Measurements from ENCODE around the gene CELSR1. TPM values are rescaled to one million over a fixed set of nuclear protein-coding genes. Genes with fewer than 3 reads are reported as not detected.

CELSR1 gene
- total RNA-seq, 2 donors from 2014 or later: 24.4 to 34.1 TPM

- Histone ChIP-seq H3K9me3 (ENCODE audit: control insufficient read depth, low read length) (peaks cover 4% of the 10 kb centered on the region), H3K27ac (ENCODE audit: low read depth, low read length) (no peak overlapping the region), H3K4me3 (ENCODE audit: low read length) (no peak overlapping the region), H3K4me1 (ENCODE audit: control insufficient read depth, insufficient read depth, low read length) (peaks cover 4% of the 10 kb centered on the region), H3K9ac (ENCODE audit: extremely low read depth, low read length, poor library complexity, severe bottlenecking) (no peak overlapping the region), H3K36me3 (ENCODE audit: control insufficient read depth, insufficient read depth, low read length) (peaks cover 11% of the 10 kb centered on the region), H3K27me3 (ENCODE audit: control insufficient read depth, insufficient read depth, low read length, poor library complexity, severe bottlenecking) (peaks cover 26% of the 10 kb centered on the region)
- Mint-ChIP-seq H3K9me3 (peaks cover 26% of the 10 kb centered on the region), H3K4me1 (peaks cover 20% of the 10 kb centered on the region), H3K27ac (no peak overlapping the region), H3K4me3 (peak overlapping the region; percentile 44), H3K27me3 (ENCODE audit: insufficient read depth) (peaks cover 47% of the 10 kb centered on the region), H3K36me3 (ENCODE audit: low read depth) (peaks cover 34% of the 10 kb centered on the region)
- peak; percentile 67 for DNase-seq
- no peak for TF ChIP-seq CTCF (conservative IDR thresholded peaks at IDR 0.05)
- WGBS, 2 experiments (ENCODE audit: insufficient coverage in 1 of 2, insufficient read length in 1 of 2): 78 to 80% methylated on average over 62 to 78 of the region's 78 CpGs
Observed at GRCh38 chr22:46535876-46536536, 1.4 kb downstream of the CELSR1 start.

GRCh38 chr22:46534901-46535630 is 2.4 kb downstream of the CELSR1 start:
- peaks cover 26% of the 10 kb centered on the region for H3K27me3 ChIP-seq (ENCODE audit: control insufficient read depth, insufficient read depth, low read length, poor library complexity, severe bottlenecking)
- H3K27ac Mint-ChIP-seq: no peak overlapping the region
- peaks cover 15% of the 10 kb centered on the region for H3K36me3 ChIP-seq (ENCODE audit: control insufficient read depth, insufficient read depth, low read length)
- WGBS, 2 experiments (ENCODE audit: insufficient coverage in 1 of 2, insufficient read length in 1 of 2): 95 to 96% methylated on average over 18 to 45 of the region's 45 CpGs
- H3K27me3 Mint-ChIP-seq (ENCODE audit: insufficient read depth): peaks cover 39% of the 10 kb centered on the region
- peaks cover 26% of the 10 kb centered on the region for H3K9me3 Mint-ChIP-seq
- no peak overlapping the region for H3K9ac ChIP-seq (ENCODE audit: extremely low read depth, low read length, poor library complexity, severe bottlenecking)
- no peak for TF ChIP-seq CTCF (conservative IDR thresholded peaks at IDR 0.05)
- H3K4me3 Mint-ChIP-seq: peak overlapping the region; percentile 44
- no peak overlapping the region for H3K4me3 ChIP-seq (ENCODE audit: low read length)
- DNase-seq: no peak
- no peak overlapping the region for H3K27ac ChIP-seq (ENCODE audit: low read depth, low read length)
- H3K4me1 Mint-ChIP-seq: peaks cover 25% of the 10 kb centered on the region
- peaks cover 40% of the 10 kb centered on the region for H3K36me3 Mint-ChIP-seq (ENCODE audit: low read depth)
- H3K9me3 ChIP-seq (ENCODE audit: control insufficient read depth, low read length): peaks cover 4% of the 10 kb centered on the region
- peaks cover 4% of the 10 kb centered on the region for H3K4me1 ChIP-seq (ENCODE audit: control insufficient read depth, insufficient read depth, low read length)

GRCh38 chr22:46534177-46534776 is 3.1 kb downstream of the CELSR1 start:
- Mint-ChIP-seq H3K27me3 (ENCODE audit: insufficient read depth) (peaks cover 34% of the 10 kb centered on the region), H3K36me3 (ENCODE audit: low read depth) (peaks cover 43% of the 10 kb centered on the region), H3K4me1 (peaks cover 25% of the 10 kb centered on the region), H3K27ac (no peak overlapping the region), H3K9me3 (peaks cover 26% of the 10 kb centered on the region), H3K4me3 (peak overlapping the region; percentile 44)
- TF ChIP-seq CTCF (conservative IDR thresholded peaks at IDR 0.05): no peak
- Histone ChIP-seq H3K4me3 (ENCODE audit: low read length) (no peak overlapping the region), H3K27ac (ENCODE audit: low read depth, low read length) (no peak overlapping the region), H3K36me3 (ENCODE audit: control insufficient read depth, insufficient read depth, low read length) (peaks cover 23% of the 10 kb centered on the region), H3K9me3 (ENCODE audit: control insufficient read depth, low read length) (peaks cover 4% of the 10 kb centered on the region), H3K27me3 (ENCODE audit: control insufficient read depth, insufficient read depth, low read length, poor library complexity, severe bottlenecking) (peaks cover 24% of the 10 kb centered on the region), H3K4me1 (ENCODE audit: control insufficient read depth, insufficient read depth, low read length) (peaks cover 4% of the 10 kb centered on the region), H3K9ac (ENCODE audit: extremely low read depth, low read length, poor library complexity, severe bottlenecking) (no peak overlapping the region)
- WGBS, 2 experiments (ENCODE audit: insufficient coverage in 1 of 2, insufficient read length in 1 of 2): 95 to 97% methylated on average over 30 of the region's 30 CpGs
- DNase-seq: no peak
